Glomerular endothelial cell (primary cell): ENCODE measurements around the gene KCNJ18. TPM values are rescaled to one million over a fixed set of nuclear protein-coding genes. Genes with fewer than 3 reads are reported as not detected.
"Not testable (repeated sequence)": the region's sequence is repeated elsewhere in the genome, so short reads cannot be mapped to it uniquely, and the experiment has no call there.

ENCODE experiments used
- DNase-seq: peaks from one replicate; pipeline ENCODE4 v3.0.0-alpha.2; 2011; ENCODE audit warnings: low read depth, low spot score; ENCODE audit errors: extremely low read depth
- total RNA-seq: library from RNA; depleted of rRNA; stranded (reverse); fragments of >200 nt; gene quantifications from 2 replicates; pipeline ENCODE4 v1.2.3, GENCODE V29; 2015

Gene KCNJ18
- total RNA-seq, 1 donor from 2014 or later, result not detected

DNA sequence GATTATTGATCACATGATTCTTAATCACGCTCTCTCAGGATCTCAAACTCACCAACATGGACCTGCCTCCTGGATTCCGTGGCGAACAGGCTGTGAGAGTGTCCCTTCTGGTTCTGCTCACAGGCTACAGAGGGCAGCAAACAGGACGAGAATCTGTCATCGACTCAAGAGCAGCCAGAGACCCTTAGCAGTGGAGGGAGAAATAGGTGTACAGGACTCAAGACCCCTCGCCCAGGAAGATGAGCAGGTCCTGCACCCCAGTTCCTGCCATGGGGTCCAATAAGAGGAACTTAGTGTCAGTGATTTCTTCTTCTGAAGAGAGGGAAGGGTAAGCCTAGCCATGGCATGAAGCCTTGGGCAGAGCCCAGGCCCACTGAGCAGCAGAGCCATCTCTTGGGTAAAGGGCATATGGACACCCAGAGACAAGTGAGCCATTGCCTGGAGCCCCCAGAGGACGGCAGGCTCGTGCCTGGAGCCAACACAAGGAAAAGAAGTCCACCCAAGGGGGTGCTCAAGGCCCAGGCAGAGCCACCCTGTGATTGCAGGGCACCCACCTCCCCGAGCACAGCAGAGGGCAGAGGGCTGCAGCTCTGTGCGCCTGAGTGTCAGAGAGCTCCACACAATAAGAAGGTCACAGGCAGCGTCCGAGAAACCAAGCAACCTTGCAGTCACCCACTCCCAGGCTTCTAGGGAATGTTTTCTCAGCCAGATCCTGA is 27.3 kb downstream of the KCNJ18 start:
- DNase-seq, result not testable (repeated sequence)

DNA sequence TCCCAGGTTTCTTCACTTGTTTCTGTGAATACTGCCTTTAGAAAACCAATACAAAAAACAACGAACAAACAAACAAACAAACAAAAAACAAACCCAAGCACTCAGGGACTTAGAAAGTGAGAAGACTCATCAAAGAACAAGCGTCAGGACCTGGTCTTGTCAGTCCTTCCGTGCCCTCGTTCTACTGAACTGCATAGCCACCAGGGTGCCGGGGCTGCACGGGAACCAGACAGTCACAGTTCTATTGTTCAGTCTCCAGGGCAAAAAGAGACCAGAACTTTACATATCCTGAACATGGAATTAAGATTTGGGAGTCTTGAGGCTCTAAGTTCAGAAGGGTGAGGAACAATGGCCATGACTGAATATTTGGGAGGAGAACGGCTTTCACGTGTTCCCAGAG is 28.2 kb downstream of the KCNJ18 start:
- not testable (repeated sequence) for DNase-seq

GRCh38 chr17:21722268-21722667 is 29.9 kb downstream of the KCNJ18 start:
- DNase-seq, result not testable (repeated sequence)

GRCh38 chr17:21724216-21725006 is 32.1 kb downstream of the KCNJ18 start:
- not testable (repeated sequence) for DNase-seq

DNA sequence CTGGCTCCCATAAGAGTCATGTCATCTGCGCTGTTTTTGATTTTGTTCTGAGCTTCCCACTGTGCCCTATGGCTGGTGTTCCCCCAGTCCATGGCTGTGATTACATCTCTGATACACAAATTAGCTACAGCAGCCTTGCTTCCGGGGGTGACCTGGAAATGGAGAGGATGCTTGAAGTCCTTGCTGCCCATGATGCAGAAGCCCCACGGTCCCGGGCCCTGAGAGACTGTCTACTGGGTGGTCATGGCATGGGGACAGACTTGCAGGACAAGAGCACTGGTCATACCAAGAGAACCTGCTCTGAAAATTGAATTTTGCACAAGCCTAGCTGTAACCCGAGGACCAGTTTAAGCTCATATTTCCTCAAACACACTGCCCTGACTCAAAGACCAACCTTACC is 38.8 kb downstream of the KCNJ18 start:
- DNase-seq, result not testable (repeated sequence)

DNA sequence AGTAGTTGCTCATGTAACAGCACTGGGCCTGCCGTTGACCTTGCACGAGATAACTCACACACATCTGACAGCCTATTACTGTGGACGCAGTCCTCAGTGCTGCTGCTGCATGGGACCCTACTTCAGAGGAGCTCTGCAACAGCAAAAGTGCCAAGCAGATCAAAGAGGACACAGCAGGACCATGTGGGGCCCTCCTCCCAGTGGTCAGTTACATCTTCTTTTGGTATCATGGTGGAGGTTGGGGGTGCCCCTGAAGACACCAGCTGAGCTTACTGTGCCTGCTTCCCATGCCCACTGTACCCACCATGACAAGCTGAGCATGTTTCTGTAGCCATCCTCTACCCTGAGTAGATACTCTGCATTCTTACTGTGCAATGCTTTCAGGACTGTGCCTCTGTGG is 41.6 kb downstream of the KCNJ18 start:
- DNase-seq, result not testable (repeated sequence)

DNA sequence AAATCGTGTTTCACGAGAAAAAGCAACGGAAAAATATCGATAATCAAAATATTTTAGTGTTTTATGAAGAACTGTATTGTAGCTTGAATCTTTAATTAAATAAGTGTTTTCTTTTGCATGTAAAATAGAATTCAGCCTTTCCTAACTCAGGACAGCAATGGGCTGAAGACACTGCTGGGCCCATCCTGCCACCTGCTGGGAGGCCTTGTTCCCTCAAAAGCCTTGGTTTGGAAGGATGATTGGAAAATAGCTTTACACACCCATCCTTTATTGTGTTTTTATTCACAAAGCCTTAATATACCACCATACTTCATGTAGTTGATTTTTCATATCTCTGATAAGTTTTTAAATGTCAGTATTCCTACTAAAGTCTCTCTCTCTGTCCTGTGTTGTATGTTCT is 43.5 kb downstream of the KCNJ18 start:
- not testable (repeated sequence) for DNase-seq

GRCh38 chr17:21737015-21737580 is 44.8 kb downstream of the KCNJ18 start:
- DNase-seq, result not testable (repeated sequence)

DNA sequence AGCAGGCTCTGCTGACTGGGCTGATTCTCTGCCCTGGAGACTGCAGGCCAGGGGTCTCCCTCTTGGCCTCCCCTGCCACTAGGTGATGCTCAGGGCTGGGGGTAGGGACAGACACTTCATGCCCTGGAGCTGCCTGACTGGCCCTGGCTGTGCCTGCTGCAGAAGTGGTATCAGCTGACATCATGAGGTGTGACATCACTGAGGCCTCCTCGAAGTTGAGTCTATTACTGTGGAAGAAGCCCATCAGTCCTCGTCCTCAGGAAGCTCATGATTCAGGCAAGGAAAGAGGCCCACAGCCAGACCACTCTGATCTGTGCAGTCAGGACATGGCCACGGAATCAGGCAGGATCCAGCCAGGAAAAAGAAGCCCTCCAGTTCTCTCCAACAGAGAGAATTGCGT is 45.9 kb downstream of the KCNJ18 start:
- not testable (repeated sequence) for DNase-seq

GRCh38 chr17:21738877-21739474 is 46.7 kb downstream of the KCNJ18 start:
- DNase-seq, result not testable (repeated sequence)

GRCh38 chr17:21739485-21739884 is 47.2 kb downstream of the KCNJ18 start:
- DNase-seq, result not testable (repeated sequence)

- not testable (repeated sequence) for DNase-seq
These were observed 48.5 kb downstream of the KCNJ18 start for GRCh38 chr17:21740836-21741235.

DNA sequence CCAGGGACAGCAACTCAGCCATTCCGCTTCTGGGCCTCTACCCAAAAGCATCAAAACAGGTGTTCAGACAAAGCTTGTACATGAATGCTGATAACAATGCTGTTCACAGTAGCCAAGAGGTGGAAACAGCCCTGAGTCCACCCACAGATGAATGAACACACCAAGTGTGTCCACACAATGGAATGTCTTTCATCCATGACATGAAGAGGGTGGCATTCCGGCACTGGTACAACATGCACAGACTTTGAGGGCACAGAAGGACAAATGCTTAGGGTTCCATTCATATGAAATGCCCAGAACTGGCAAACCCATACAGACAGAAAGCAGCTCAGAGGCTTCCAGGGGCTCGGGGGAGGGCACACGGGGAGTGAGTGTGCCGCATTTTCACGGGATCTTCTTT is 49.2 kb downstream of the KCNJ18 start:
- not testable (repeated sequence) for DNase-seq

GRCh38 chr17:21742326-21742725 is 50.0 kb downstream of the KCNJ18 start:
- DNase-seq, result no peak

- not testable (repeated sequence) for DNase-seq
These were observed 51.8 kb downstream of the KCNJ18 start for GRCh38 chr17:21744151-21744550.

DNA sequence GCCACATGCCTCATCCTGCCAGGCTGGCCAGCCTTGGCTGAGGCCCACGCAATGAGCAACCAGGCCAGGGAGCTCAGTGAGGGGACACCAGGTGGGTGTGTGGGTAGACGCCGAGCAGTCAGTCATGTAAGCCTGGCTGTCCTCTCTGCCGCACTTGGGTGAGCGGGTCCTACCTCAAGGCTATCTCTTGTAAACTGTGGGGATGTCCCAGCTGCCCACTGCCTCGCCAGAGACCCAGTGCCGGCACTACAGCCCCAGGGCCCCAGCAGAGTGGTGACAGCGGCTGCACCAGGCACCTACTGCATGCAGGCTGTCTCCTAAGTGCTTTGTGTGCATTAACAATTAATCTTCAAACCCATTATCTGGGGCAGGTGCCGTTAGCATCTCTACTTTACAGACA is 52.3 kb downstream of the KCNJ18 start:
- not testable (repeated sequence) for DNase-seq

GRCh38 chr17:21745385-21746054 is 53.2 kb downstream of the KCNJ18 start:
- DNase-seq, result not testable (repeated sequence)

GRCh38 chr17:21746415-21746814 is 54.1 kb downstream of the KCNJ18 start:
- DNase-seq, result not testable (repeated sequence)

GRCh38 chr17:21747195-21747915 is 55.0 kb downstream of the KCNJ18 start:
- DNase-seq, result not testable (repeated sequence)

DNA sequence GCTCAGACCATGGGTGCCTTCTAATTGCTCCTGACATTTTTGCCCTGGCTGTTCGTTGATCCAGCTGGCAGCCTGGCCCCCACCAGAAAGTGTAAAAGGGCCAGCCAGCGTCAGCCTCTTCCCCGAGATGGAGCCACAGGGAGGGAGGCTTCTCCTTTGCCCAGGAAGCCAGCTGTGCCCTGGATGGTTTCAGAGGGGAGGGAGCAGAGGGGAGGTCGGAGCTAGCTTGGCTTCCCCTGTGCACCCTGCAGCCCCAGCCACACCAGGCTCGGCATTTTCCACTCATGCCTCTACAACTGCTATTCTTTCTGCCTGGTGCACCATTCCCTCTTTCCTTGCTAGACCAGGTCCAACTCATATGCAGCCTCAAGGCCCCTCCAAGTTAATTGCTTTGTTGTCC is 56.4 kb downstream of the KCNJ18 start:
- DNase-seq, result not testable (repeated sequence)
